H1 (cell line): ENCODE data around the gene CCDC154. TPM values are rescaled to one million over a fixed set of nuclear protein-coding genes. Genes with fewer than 3 reads are reported as not detected.

Experiments used
- CTCF ChIA-PET: fragments of 300-600 bp; sonication (Branson Sonifier 250); formaldehyde crosslinking; loops from one replicate; lab custom pipeline; 2021; ENCODE audit not compliant: partially characterized antibody; lab: Charles Lee
- POLR2A ChIA-PET: fragments of 300-600 bp; sonication (Branson Sonifier 250); formaldehyde crosslinking; loops from one replicate; lab custom pipeline; 2021; ENCODE audit warnings: inconsistent platforms; ENCODE audit not compliant: partially characterized antibody; lab: Charles Lee
- DNase-seq, 2 experiments: peaks; one replicate each; pipeline versions ENCODE4 v3.0.0 to v3.0.0-alpha.2; 2010 to 2022; ENCODE audit warnings: low spot score in 2 of 2, low read depth in 1 of 2, mixed read lengths in 1 of 2
- FAIRE-seq: peaks from 2 replicates; lab custom pipeline; 2011; peaks lifted over from hg19 to GRCh38; lab: Jason Lieb, UNC
- H2AFZ ChIP-seq: 2 replicates; pipeline ENCODE4 v1.8.1; 2012; ENCODE audit warnings: low read length, inconsistent platforms
- H2AK5ac ChIP-seq: 2 replicates; pipeline ENCODE4 v1.6.1; 2013; ENCODE audit warnings: low read depth, low read length
- H2BK120ac ChIP-seq: replicated peaks from 2 replicates; pipeline ENCODE3; 2013; ENCODE audit warnings: low read depth, low read length, inconsistent platforms
- H2BK12ac ChIP-seq: 2 replicates; pipeline ENCODE4 v1.6.1; 2013; ENCODE audit warnings: low read depth, low read length
- H2BK15ac ChIP-seq: 2 replicates; pipeline ENCODE4 v1.6.1; 2013; ENCODE audit warnings: low read length
- H2BK20ac ChIP-seq: 2 replicates; pipeline ENCODE4 v1.6.1; 2013; ENCODE audit warnings: low read length
- H2BK5ac ChIP-seq: 2 replicates; pipeline ENCODE4 v1.6.1; 2013; ENCODE audit warnings: low read depth, low read length
- H3K14ac ChIP-seq: 2 replicates; pipeline ENCODE4 v1.6.1; 2013; ENCODE audit warnings: inconsistent platforms; ENCODE audit not compliant: insufficient read length
- H3K18ac ChIP-seq: 2 replicates; pipeline ENCODE4 v1.6.1; 2013; ENCODE audit warnings: low read length; ENCODE audit errors: extremely low read depth
- H3K23ac ChIP-seq: 2 replicates; pipeline ENCODE4 v1.6.1; 2013; ENCODE audit warnings: inconsistent platforms; ENCODE audit not compliant: insufficient read length
- H3K23me2 ChIP-seq: 2 replicates; pipeline ENCODE4 v1.6.1; 2013; ENCODE audit warnings: low read depth, low read length
- H3K27ac ChIP-seq: 2 replicates; pipeline ENCODE4 v1.6.1; 2011; ENCODE audit warnings: low read depth, low read length, inconsistent platforms
- H3K27me3 ChIP-seq, 4 experiments: replicated peaks in 1 of 4; 1 replicate in 1 of 4; 2 replicates in 3 of 4; pipeline versions ENCODE4 v1.6.1 to v1.8.1; 2011 to 2013; ENCODE audit warnings: low read length in 3 of 4, mild to moderate bottlenecking in 3 of 4, inconsistent platforms in 2 of 4, mixed read lengths in 2 of 4, moderate library complexity in 1 of 4; ENCODE audit not compliant: control insufficient read depth in 3 of 4, insufficient read depth in 3 of 4; ENCODE audit errors: extremely low read depth in 1 of 4
- H3K36me3 ChIP-seq, 4 experiments: 2 replicates each; pipeline versions ENCODE4 v1.6.1 to v1.8.1; 2011 to 2013; ENCODE audit warnings: mild to moderate bottlenecking in 4 of 4, low read length in 3 of 4, moderate library complexity in 2 of 4, control low read depth in 1 of 4, inconsistent platforms in 1 of 4; ENCODE audit not compliant: insufficient read depth in 4 of 4, control insufficient read depth in 2 of 4
- H3K4ac ChIP-seq: replicated peaks from 2 replicates; pipeline ENCODE3; 2013; ENCODE audit warnings: low read length, low read depth, mixed read lengths, inconsistent platforms; ENCODE audit not compliant: insufficient read length
- H3K4me1 ChIP-seq, 4 experiments: replicated peaks in 1 of 4; 1 replicate in 1 of 4; 2 replicates in 3 of 4; pipeline versions ENCODE4 v1.6.1 to v1.8.1; 2011 to 2013; ENCODE audit warnings: low read length in 3 of 4, inconsistent platforms in 2 of 4, mixed read lengths in 1 of 4; ENCODE audit not compliant: insufficient read depth in 4 of 4, control insufficient read depth in 3 of 4
- H3K4me2 ChIP-seq, 2 experiments: 2 replicates each; pipeline versions ENCODE4 v1.6.1 to v1.8.1; 2011 to 2013; ENCODE audit warnings: low read depth in 2 of 2, low read length in 2 of 2, control low read depth in 1 of 2, inconsistent platforms in 1 of 2, mild to moderate bottlenecking in 1 of 2; ENCODE audit not compliant: insufficient read depth in 1 of 2
- H3K4me3 ChIP-seq, 4 experiments: fragments of 200-600, 300-600 bp in 1 of 4; sonication (generic), shearing (Covaris generic), sonication (Bioruptor Twin) in 1 of 4; 2 replicates each; pipeline versions ENCODE4 v1.5.1 to v1.8.1; 2011 to 2016; ENCODE audit warnings: low read length in 4 of 4, low read depth in 3 of 4, control low read depth in 2 of 4, inconsistent platforms in 2 of 4, mild to moderate bottlenecking in 2 of 4, mixed read lengths in 1 of 4, moderate library complexity in 1 of 4; ENCODE audit not compliant: insufficient read depth in 2 of 4; ENCODE audit errors: extremely low read depth in 1 of 4
- H3K56ac ChIP-seq: replicated peaks from 2 replicates; pipeline ENCODE3; 2013; ENCODE audit warnings: low read depth, mild to moderate bottlenecking, mixed read lengths, low read length, inconsistent platforms; ENCODE audit not compliant: insufficient read length
- H3K79me1 ChIP-seq: 2 replicates; pipeline ENCODE4 v1.6.1; 2013; ENCODE audit warnings: low read depth, low read length, control low read depth
- H3K79me2 ChIP-seq, 2 experiments: 2 replicates each; pipeline versions ENCODE4 v1.6.1 to v1.8.1; 2012 to 2013; ENCODE audit warnings: low read length in 2 of 2, mild to moderate bottlenecking in 2 of 2, inconsistent platforms in 1 of 2; ENCODE audit not compliant: insufficient read depth in 2 of 2, control insufficient read depth in 1 of 2
- H3K9ac ChIP-seq, 4 experiments: replicated peaks in 1 of 4; 1 replicate in 1 of 4; 2 replicates in 3 of 4; pipeline versions ENCODE4 v1.6.1 to v1.8.1; 2011 to 2013; ENCODE audit warnings: low read depth in 3 of 4, low read length in 3 of 4, control low read depth in 2 of 4, mild to moderate bottlenecking in 2 of 4, moderate library complexity in 2 of 4, inconsistent platforms in 1 of 4; ENCODE audit errors: extremely low read depth in 1 of 4
- H3K9me3 ChIP-seq, 2 experiments: 2 replicates each; pipeline versions ENCODE4 v1.6.1 to v1.8.1; 2012 to 2013; ENCODE audit warnings: mild to moderate bottlenecking in 2 of 2, moderate library complexity in 2 of 2, control low read depth in 1 of 2, inconsistent platforms in 1 of 2, low read depth in 1 of 2, low read length in 1 of 2, mixed read lengths in 1 of 2; ENCODE audit not compliant: insufficient read depth in 2 of 2
- H4K20me1 ChIP-seq, 2 experiments: replicated peaks in 1 of 2; 2 replicates each; pipeline versions ENCODE3 to v1.8.1; 2011 to 2013; ENCODE audit warnings: inconsistent platforms in 2 of 2, low read length in 2 of 2, mild to moderate bottlenecking in 1 of 2; ENCODE audit not compliant: insufficient read depth in 2 of 2, control insufficient read depth in 1 of 2
- H4K5ac ChIP-seq: 2 replicates; pipeline ENCODE4 v1.6.1; 2013; ENCODE audit warnings: low read length, low read depth, mixed read lengths, inconsistent platforms; ENCODE audit not compliant: insufficient read length
- H4K8ac ChIP-seq: 2 replicates; pipeline ENCODE4 v1.8.0; 2013; ENCODE audit warnings: mild to moderate bottlenecking, moderate library complexity, low read length, inconsistent platforms; ENCODE audit not compliant: insufficient read depth; ENCODE audit errors: extremely low read depth
- H4K91ac ChIP-seq: replicated peaks from 2 replicates; pipeline ENCODE3; 2013; ENCODE audit warnings: low read length, mixed read lengths, inconsistent platforms; ENCODE audit not compliant: insufficient read length
- ASH2L ChIP-seq: fragments of 200-600, 300-600 bp; sonication (generic); IDR thresholded peaks from one replicate; pipeline ENCODE4 v1.7.1; 2017; ENCODE audit warnings: low read length
- BACH1 ChIP-seq: IDR thresholded peaks from 2 replicates; pipeline ENCODE4 v1.6.1; 2012; ENCODE audit warnings: low read length, improper control_type of control experiment
- EP300 ChIP-seq, 2 experiments: IDR thresholded peaks; 1 replicate in 1 of 2; 2 replicates in 1 of 2; pipeline ENCODE4 v1.6.1; 2011 to 2012; ENCODE audit warnings: low read depth in 2 of 2, low read length in 2 of 2, mild to moderate bottlenecking in 2 of 2, borderline replicate concordance in 1 of 2, inconsistent platforms in 1 of 2, moderate library complexity in 1 of 2
- EZH2 ChIP-seq: fragments of 200-600 bp; sonication (generic); IDR thresholded peaks from 2 replicates; pipeline ENCODE4 v1.7.1; 2012; ENCODE audit warnings: low read depth, mild to moderate bottlenecking, moderate library complexity, low read length, inconsistent platforms; ENCODE audit not compliant: severe bottlenecking
- HDAC6 ChIP-seq: IDR thresholded peaks from one replicate; pipeline ENCODE4 v1.7.1; 2012; ENCODE audit warnings: low read depth, mild to moderate bottlenecking, inconsistent platforms, low read length, moderate library complexity
- JUND ChIP-seq: IDR thresholded peaks from 2 replicates; pipeline ENCODE4 v1.6.1; 2011; ENCODE audit warnings: mild to moderate bottlenecking, improper control_type of control experiment, low read length
- MAFK ChIP-seq: IDR thresholded peaks from 2 replicates; pipeline ENCODE4 v1.6.1; 2012; ENCODE audit warnings: low read depth, mild to moderate bottlenecking, improper control_type of control experiment, low read length
- POLR2AphosphoS5 ChIP-seq: IDR thresholded peaks from 2 replicates; pipeline ENCODE4 v1.6.1; 2011; ENCODE audit warnings: low read depth, low read length
- SP1 ChIP-seq: IDR thresholded peaks from 2 replicates; pipeline ENCODE4 v1.6.1; 2011; ENCODE audit warnings: low read depth, low read length
- SRF ChIP-seq: IDR thresholded peaks from 2 replicates; pipeline ENCODE4 v1.6.1; 2011; ENCODE audit warnings: mild to moderate bottlenecking, low read depth, low read length, moderate library complexity
- WGBS, 2 experiments: shearing (Covaris generic) in 1 of 2; methylation state at CpG; one replicate each; pipeline versions ENCODE4 v1.1.6 to v1.1.7; 2013 to 2015; ENCODE audit warnings: low lambda C conversion rate in 2 of 2, mixed read lengths in 2 of 2, inconsistent platforms in 1 of 2, low coverage in 1 of 2, missing lambda C conversion rate in 1 of 2; ENCODE audit not compliant: insufficient replicate concordance in 2 of 2, insufficient coverage in 1 of 2, insufficient read length in 1 of 2; ENCODE audit errors: extremely low coverage in 1 of 2, missing lambda C conversion rate in 1 of 2; 5-methylcytosine and 5-hydroxymethylcytosine counted together
- polyA plus RNA-seq, 7 experiments: library from polyadenylated mRNA; depleted of rRNA in 3 of 7; stranded (reverse) in 5 of 7; unstranded in 2 of 7; fragments of >200 nt in 5 of 7; fragments of 200-250 nt in 2 of 7; gene quantifications; 1 replicate in 5 of 7; 2 replicates in 1 of 7; 4 replicates in 1 of 7; pipeline versions ENCODE4 v1.2.1 to v1.2.3, GENCODE V29; 2011 to 2013; ENCODE audit warnings: missing spikeins in 2 of 7, mixed read lengths in 2 of 7
- total RNA-seq: library from RNA; stranded (reverse); fragmentation: NEBNext Ultra II Directional; extraction: Animal tissue kit (Norgen Biotek cat#: 25700); gene quantifications from 2 replicates; pipeline ENCODE4 v1.2.1, GENCODE V29; 2021

Gene CCDC154
- total and polyA plus RNA-seq, 2 of the 8 experiments (the other 6 are each of a cell fraction or from before 2014, with no cell fraction given), result 0.15 to 0.88 TPM

DNA sequence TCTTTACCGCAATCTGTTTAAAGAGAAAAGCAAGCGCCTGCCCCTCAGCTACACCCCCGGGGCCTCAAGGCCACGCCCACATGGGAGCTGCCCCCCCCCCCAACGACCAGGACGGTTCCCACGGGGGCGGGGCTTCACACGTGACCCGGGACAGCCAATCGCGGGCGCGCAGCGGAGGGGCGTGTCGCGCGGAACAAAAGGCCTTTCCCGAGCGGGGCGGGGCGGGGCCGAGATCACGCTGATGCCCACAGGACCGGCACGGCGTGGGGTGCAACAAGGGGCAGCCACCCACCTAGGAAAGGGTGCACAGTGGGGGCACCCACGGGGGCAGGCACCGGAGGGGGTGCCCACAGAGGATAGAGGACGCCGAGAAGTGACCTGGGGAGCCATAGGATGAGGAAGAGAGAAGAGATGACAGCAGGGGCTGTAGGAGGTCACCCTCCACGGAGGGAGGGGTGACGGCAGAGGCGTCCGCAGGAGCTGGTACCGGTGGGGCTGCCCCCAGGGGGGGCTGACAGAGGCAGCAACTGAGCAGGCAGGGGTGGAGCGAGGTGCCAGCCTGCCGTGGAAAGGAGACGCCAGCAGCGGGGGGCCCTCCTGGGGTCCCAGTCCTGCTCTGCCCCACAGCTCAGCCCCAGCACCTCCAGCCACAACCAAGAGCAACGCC, 36.1 kb downstream of the CCDC154 start:
- FAIRE-seq, result no peak
- no peak for TF ChIP-seq POLR2AphosphoS5
- TF ChIP-seq MAFK, result no peak
- no peak for TF ChIP-seq SRF
- TF ChIP-seq BACH1, result no peak
- peak; percentile 63; the same call in 1 of the 2 replicates for TF ChIP-seq SP1
- no peak for TF ChIP-seq ASH2L
- TF ChIP-seq HDAC6, result no peak
- no peak for TF ChIP-seq JUND
- TF ChIP-seq EP300 (IDR thresholded peaks at IDR 0.05; ENCODE audit: borderline replicate concordance in 1 of 2, low read depth in 2 of 2, low read length in 2 of 2), result no peak
- no peak for TF ChIP-seq EZH2

More for the DNA sequence above, 36.1 kb downstream of the CCDC154 start:
- no peaks in the 10 kb centered on the region; a peak in 3 of 8 replicates for H3K36me3 ChIP-seq
- H3K79me2 ChIP-seq, result peaks cover 0 to 23% of the 10 kb centered on the region in 2 experiments; a peak in 2 of 4 replicates
- peaks cover 9% of the 10 kb centered on the region; the same call in 1 of the 2 replicates for H3K79me1 ChIP-seq
- H3K27ac ChIP-seq, result no peak overlapping the region
- H3K23me2 ChIP-seq, result peaks cover 2% of the 10 kb centered on the region; the same call in 1 of the 2 replicates
- H3K9ac ChIP-seq, result peak overlapping the region in 1 of 4 experiments; percentile 32; a peak in 2 of 7 replicates
- ChIA-PET POLR2A (interaction anchor here (0.5 to 1.5 kb wide), 7 partner anchors 10 to 42 kb away, joined by 3 to 6 read pairs (median 4); partner anchors contain the start of gene UQCC4), CTCF (interaction anchor here (0.6 to 1.6 kb wide), 7 partner anchors 29 to 715 kb away, joined by 3 to 10 read pairs (median 4); no protein-coding TSS in a partner anchor)
- H3K4me3 ChIP-seq, result peak overlapping the region; percentile 54 to 76 (median 58)
- no peak overlapping the region for H3K14ac ChIP-seq
- no peaks in the 10 kb centered on the region for H3K27me3 ChIP-seq
- no peak overlapping the region for H2AFZ ChIP-seq
- no peak overlapping the region for H3K4ac ChIP-seq
- no peak overlapping the region for H3K18ac ChIP-seq
- H4K8ac ChIP-seq, result peak overlapping the region; percentile 51; the same call in 1 of the 2 replicates
- H3K56ac ChIP-seq, result no peak overlapping the region
- H3K4me1 ChIP-seq, result no peaks in the 10 kb centered on the region
- no peaks in the 10 kb centered on the region for H3K9me3 ChIP-seq
- H4K5ac ChIP-seq, result no peak overlapping the region
- no peak overlapping the region for H2BK15ac ChIP-seq
- peak overlapping the region; percentile 59 to 95 for H3K4me2 ChIP-seq
- peak; percentile 38 to 99 for DNase-seq
- H4K91ac ChIP-seq, result no peak overlapping the region
- H2BK12ac ChIP-seq, result no peak overlapping the region
- no peak overlapping the region for H3K23ac ChIP-seq
- H2BK20ac ChIP-seq, result no peak overlapping the region
- no peak overlapping the region for H2BK5ac ChIP-seq
- WGBS, 2 experiments, result 21% methylated on average over 12 of the region's 42 CpGs; no CpG with 5 or more reads in 1 of the 2 experiments
- no peak overlapping the region for H2AK5ac ChIP-seq
- no peak overlapping the region for H2BK120ac ChIP-seq
- H4K20me1 ChIP-seq, result peaks cover 2 to 18% of the 10 kb centered on the region in 2 experiments
